Liver (tissue), 9 donors: Measurements from ENCODE around the gene KRT80. TPM values are rescaled to one million over a fixed set of nuclear protein-coding genes. Genes with fewer than 3 reads are reported as not detected.

Source experiments
- DNase-seq: peaks from one replicate; pipeline ENCODE4 v3.0.0-alpha.2; 2017; ENCODE audit warnings: low spot score
- H3K27ac ChIP-seq, 2 donors: one replicate each; pipeline ENCODE4 v1.7.0; 2013; ENCODE audit warnings: inconsistent platforms in 2 of 2, low read length in 2 of 2, control low read depth in 1 of 2, low read depth in 1 of 2, mild to moderate bottlenecking in 1 of 2
- H3K27me3 ChIP-seq, 4 donors: one replicate each; pipeline versions ENCODE4 v1.6.1 to v1.7.0; 2013; ENCODE audit warnings: low read length in 3 of 4, inconsistent platforms in 1 of 4, mild to moderate bottlenecking in 1 of 4, moderate library complexity in 1 of 4; ENCODE audit not compliant: control insufficient read depth in 4 of 4, insufficient read depth in 4 of 4
- H3K36me3 ChIP-seq, 4 donors: one replicate each; pipeline versions ENCODE4 v1.6.1 to v1.7.0; 2013; ENCODE audit warnings: low read length in 3 of 4, mild to moderate bottlenecking in 3 of 4, low read depth in 1 of 4, moderate library complexity in 1 of 4; ENCODE audit not compliant: control insufficient read depth in 4 of 4, insufficient read depth in 3 of 4
- H3K4me1 ChIP-seq, 4 donors: one replicate each; pipeline versions ENCODE4 v1.6.1 to v1.7.0; 2013; ENCODE audit warnings: low read length in 3 of 4, mild to moderate bottlenecking in 3 of 4, moderate library complexity in 1 of 4; ENCODE audit not compliant: control insufficient read depth in 4 of 4, insufficient read depth in 4 of 4
- H3K4me3 ChIP-seq, 3 donors: one replicate each; pipeline versions ENCODE4 v1.6.1 to v1.7.0; 2013; ENCODE audit warnings: low read length in 3 of 3, control low read depth in 1 of 3, low read depth in 1 of 3, mild to moderate bottlenecking in 1 of 3
- H3K9ac ChIP-seq, 2 donors: one replicate each; pipeline ENCODE4 v1.7.0; 2013; ENCODE audit warnings: low read length in 2 of 2, mild to moderate bottlenecking in 2 of 2, moderate library complexity in 2 of 2, control low read depth in 1 of 2, low read depth in 1 of 2
- H3K9me3 ChIP-seq, 4 donors: one replicate each; pipeline versions ENCODE4 v1.6.1 to v1.7.0; 2013; ENCODE audit warnings: low read length in 3 of 4; ENCODE audit not compliant: control insufficient read depth in 4 of 4
- FOXA2 ChIP-seq: IDR thresholded peaks from 2 replicates; pipeline ENCODE4 v1.6.1; 2016; ENCODE audit warnings: antibody characterized with exemption
- GABPA ChIP-seq, 2 donors: IDR thresholded peaks in 1 of 2; conservative IDR thresholded peaks in 1 of 2; 2 replicates each; pipeline ENCODE4 v1.6.1; 2016; ENCODE audit warnings: antibody characterized with exemption in 2 of 2, mild to moderate bottlenecking in 1 of 2, moderate library complexity in 1 of 2
- JUND ChIP-seq, 2 donors: IDR thresholded peaks; 2 replicates each; pipeline ENCODE4 v1.6.1; 2016; ENCODE audit warnings: antibody characterized with exemption in 2 of 2
- NR2F2 ChIP-seq: IDR thresholded peaks from 2 replicates; pipeline ENCODE4 v1.6.1; 2016; ENCODE audit warnings: antibody characterized with exemption
- RAD21 ChIP-seq, 2 donors: IDR thresholded peaks; 2 replicates each; pipeline ENCODE4 v1.6.1; 2016; ENCODE audit warnings: antibody characterized with exemption in 2 of 2, mild to moderate bottlenecking in 2 of 2
- RXRA ChIP-seq, 2 donors: IDR thresholded peaks; 2 replicates each; pipeline ENCODE4 v1.6.1; 2017 to 2018; ENCODE audit warnings: antibody characterized with exemption in 2 of 2, mild to moderate bottlenecking in 1 of 2
- SP1 ChIP-seq: IDR thresholded peaks from 2 replicates; pipeline ENCODE4 v1.6.1; 2018; ENCODE audit warnings: antibody characterized with exemption, mild to moderate bottlenecking
- TAF1 ChIP-seq: conservative IDR thresholded peaks from 2 replicates; pipeline ENCODE4 v1.6.1; 2016; ENCODE audit warnings: antibody characterized with exemption, mild to moderate bottlenecking
- YY1 ChIP-seq: IDR thresholded peaks from 2 replicates; pipeline ENCODE4 v1.6.1; 2016; ENCODE audit warnings: antibody characterized with exemption, mild to moderate bottlenecking
- WGBS: extraction: QIAGEN DNeasy Blood & Tissue Kit; methylation state at CpG from one replicate; pipeline ENCODE4 v1.1.7; 2013; 5-methylcytosine and 5-hydroxymethylcytosine counted together
- polyA plus RNA-seq, 2 donors: library from polyadenylated mRNA; stranded (reverse) in 1 of 2; unstranded in 1 of 2; fragments of 200-250 nt in 1 of 2; fragments of >200 nt in 1 of 2; fragmentation: Nextera tagmentation in 1 of 2; extraction: Ambion mirVana in 1 of 2; gene quantifications; one replicate each; pipeline versions ENCODE4 v1.2.1 to v1.2.3, GENCODE V29; 2013 to 2015
- total RNA-seq, 2 donors: library from RNA; depleted of rRNA; stranded (reverse); fragments of >200 nt; gene quantifications; one replicate each; pipeline ENCODE4 v1.2.3, GENCODE V29; 2014
- TF ChIP-seq, protein P1 (sequence below): fragments of 150-350 bp; IDR thresholded peaks from 2 replicates; pipeline ENCODE4 v1.5.1; 2017; ENCODE audit warnings: improper control_type of control experiment, low read depth, low read length; ENCODE audit not compliant: missing input control
- TF ChIP-seq, protein P2 (sequence below): IDR thresholded peaks from 2 replicates; pipeline ENCODE4 v1.6.1; 2016; ENCODE audit warnings: antibody characterized with exemption
- TF ChIP-seq, protein P3 (sequence below): IDR thresholded peaks from 2 replicates; pipeline ENCODE4 v1.6.1; 2016; ENCODE audit warnings: antibody characterized with exemption
- TF ChIP-seq, protein P4 (sequence below): IDR thresholded peaks from 2 replicates; pipeline ENCODE4 v1.6.1; 2016; ENCODE audit warnings: antibody characterized with exemption, mild to moderate bottlenecking
- donor health status: healthy.
- donor health status: healthy.
- donor health status: healthy.
- donor health status: healthy.
- donor health status: healthy.

KRT80 gene
- total and polyA plus RNA-seq, 4 donors: 0.04 to 0.12 (median 0.07) TPM

DNA sequence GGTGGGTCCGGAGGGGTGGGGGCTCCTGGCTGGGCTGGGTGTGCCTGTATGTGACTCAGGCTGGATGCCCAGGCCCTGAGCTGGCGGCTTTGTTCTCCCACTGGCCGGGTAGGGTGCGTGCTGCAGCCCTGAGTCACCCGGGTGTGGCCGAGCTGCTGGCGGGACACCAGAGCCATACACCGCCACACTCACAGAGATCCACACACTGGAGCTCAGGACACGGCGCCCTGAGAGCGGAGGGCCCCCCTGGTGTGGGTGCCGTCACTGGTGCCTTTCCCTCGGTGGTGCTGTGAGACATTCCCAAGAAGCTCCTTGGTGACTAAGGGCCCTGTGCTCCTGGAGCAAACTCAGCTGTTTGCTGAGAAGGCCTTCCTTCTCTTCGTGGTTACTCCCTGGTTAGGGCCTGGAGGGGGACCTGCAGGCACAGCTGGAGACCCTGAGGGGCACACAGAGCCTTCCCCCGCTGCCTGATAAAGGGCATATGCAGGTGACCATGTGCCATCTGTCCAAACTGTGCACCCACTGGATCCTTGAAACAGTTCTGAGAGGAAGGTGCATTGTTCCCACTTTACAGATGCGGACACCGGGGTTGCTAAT lies 44.3 kb downstream of the KRT80 start:
- no peak overlapping the region for H3K9ac ChIP-seq
- WGBS: 80% methylated on average over 17 of the region's 17 CpGs
- no peaks in the 10 kb centered on the region for H3K9me3 ChIP-seq
- no peaks in the 10 kb centered on the region for H3K36me3 ChIP-seq
- no peak overlapping the region for H3K4me3 ChIP-seq
- TF ChIP-seq YY1 (no peak), TAF1 (no peak), RXRA (IDR thresholded peaks at IDR 0.05) (no peak), RAD21 (IDR thresholded peaks at IDR 0.05) (no peak), SP1 (no peak), FOXA2 (no peak), GABPA (IDR thresholded peaks at IDR 0.05 in 1 of 2, conservative IDR thresholded peaks at IDR 0.05 in 1 of 2) (no peak), NR2F2 (no peak)
- TF ChIP-seq, protein P1, sequence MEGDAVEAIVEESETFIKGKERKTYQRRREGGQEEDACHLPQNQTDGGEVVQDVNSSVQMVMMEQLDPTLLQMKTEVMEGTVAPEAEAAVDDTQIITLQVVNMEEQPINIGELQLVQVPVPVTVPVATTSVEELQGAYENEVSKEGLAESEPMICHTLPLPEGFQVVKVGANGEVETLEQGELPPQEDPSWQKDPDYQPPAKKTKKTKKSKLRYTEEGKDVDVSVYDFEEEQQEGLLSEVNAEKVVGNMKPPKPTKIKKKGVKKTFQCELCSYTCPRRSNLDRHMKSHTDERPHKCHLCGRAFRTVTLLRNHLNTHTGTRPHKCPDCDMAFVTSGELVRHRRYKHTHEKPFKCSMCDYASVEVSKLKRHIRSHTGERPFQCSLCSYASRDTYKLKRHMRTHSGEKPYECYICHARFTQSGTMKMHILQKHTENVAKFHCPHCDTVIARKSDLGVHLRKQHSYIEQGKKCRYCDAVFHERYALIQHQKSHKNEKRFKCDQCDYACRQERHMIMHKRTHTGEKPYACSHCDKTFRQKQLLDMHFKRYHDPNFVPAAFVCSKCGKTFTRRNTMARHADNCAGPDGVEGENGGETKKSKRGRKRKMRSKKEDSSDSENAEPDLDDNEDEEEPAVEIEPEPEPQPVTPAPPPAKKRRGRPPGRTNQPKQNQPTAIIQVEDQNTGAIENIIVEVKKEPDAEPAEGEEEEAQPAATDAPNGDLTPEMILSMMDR: no peak
- TF ChIP-seq, protein P2, sequence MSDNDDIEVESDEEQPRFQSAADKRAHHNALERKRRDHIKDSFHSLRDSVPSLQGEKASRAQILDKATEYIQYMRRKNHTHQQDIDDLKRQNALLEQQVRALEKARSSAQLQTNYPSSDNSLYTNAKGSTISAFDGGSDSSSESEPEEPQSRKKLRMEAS: no peak
- TF ChIP-seq, protein P3, sequence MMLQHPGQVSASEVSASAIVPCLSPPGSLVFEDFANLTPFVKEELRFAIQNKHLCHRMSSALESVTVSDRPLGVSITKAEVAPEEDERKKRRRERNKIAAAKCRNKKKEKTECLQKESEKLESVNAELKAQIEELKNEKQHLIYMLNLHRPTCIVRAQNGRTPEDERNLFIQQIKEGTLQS: no peak
- H3K27ac ChIP-seq: no peak overlapping the region
- H3K4me1 ChIP-seq: peaks cover 0 to 1% (median under 1%) of the 10 kb centered on the region in 4 donors
- no peaks in the 10 kb centered on the region for H3K27me3 ChIP-seq
- no peak for DNase-seq

- no peak overlapping the region for H3K4me3 ChIP-seq
- peak overlapping the region in 1 of 2 donors; percentile 2 for H3K27ac ChIP-seq
Observed at GRCh38 chr12:52146822-52147366, 44.9 kb downstream of the KRT80 start.

More at GRCh38 chr12:52146822-52147366, 44.9 kb downstream of the KRT80 start:
- Histone ChIP-seq H3K4me1 (no peaks in the 10 kb centered on the region), H3K9me3 (no peaks in the 10 kb centered on the region), H3K36me3 (no peaks in the 10 kb centered on the region), H3K27me3 (no peaks in the 10 kb centered on the region), H3K9ac (no peak overlapping the region)
- no peak for TF ChIP-seq JUND (IDR thresholded peaks at IDR 0.05)
- TF ChIP-seq, protein P4, sequence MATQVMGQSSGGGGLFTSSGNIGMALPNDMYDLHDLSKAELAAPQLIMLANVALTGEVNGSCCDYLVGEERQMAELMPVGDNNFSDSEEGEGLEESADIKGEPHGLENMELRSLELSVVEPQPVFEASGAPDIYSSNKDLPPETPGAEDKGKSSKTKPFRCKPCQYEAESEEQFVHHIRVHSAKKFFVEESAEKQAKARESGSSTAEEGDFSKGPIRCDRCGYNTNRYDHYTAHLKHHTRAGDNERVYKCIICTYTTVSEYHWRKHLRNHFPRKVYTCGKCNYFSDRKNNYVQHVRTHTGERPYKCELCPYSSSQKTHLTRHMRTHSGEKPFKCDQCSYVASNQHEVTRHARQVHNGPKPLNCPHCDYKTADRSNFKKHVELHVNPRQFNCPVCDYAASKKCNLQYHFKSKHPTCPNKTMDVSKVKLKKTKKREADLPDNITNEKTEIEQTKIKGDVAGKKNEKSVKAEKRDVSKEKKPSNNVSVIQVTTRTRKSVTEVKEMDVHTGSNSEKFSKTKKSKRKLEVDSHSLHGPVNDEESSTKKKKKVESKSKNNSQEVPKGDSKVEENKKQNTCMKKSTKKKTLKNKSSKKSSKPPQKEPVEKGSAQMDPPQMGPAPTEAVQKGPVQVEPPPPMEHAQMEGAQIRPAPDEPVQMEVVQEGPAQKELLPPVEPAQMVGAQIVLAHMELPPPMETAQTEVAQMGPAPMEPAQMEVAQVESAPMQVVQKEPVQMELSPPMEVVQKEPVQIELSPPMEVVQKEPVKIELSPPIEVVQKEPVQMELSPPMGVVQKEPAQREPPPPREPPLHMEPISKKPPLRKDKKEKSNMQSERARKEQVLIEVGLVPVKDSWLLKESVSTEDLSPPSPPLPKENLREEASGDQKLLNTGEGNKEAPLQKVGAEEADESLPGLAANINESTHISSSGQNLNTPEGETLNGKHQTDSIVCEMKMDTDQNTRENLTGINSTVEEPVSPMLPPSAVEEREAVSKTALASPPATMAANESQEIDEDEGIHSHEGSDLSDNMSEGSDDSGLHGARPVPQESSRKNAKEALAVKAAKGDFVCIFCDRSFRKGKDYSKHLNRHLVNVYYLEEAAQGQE: no peak
- WGBS: 84% methylated on average over 11 of the region's 11 CpGs
- no peak for DNase-seq
